Gastroesophageal sphincter (tissue), 3 donors: ENCODE data around the gene CYP4F2.
"Not testable (repeated sequence)": the region's sequence is repeated elsewhere in the genome, so short reads cannot be mapped to it uniquely, and the experiment has no call there.

Experiments
- CTCF ChIP-seq, 4 experiments: fragments of 200-600 bp in 2 of 4; fragments of 450-650 bp in 2 of 4; sonication (generic) in 1 of 4; IDR thresholded peaks; one replicate each; pipeline ENCODE4 v1.5.1; 2017 to 2019; ENCODE audit warnings: antibody characterized with exemption in 4 of 4, mild to moderate bottlenecking in 2 of 4, moderate library complexity in 2 of 4
- POLR2A ChIP-seq, 2 donors: fragments of 450-650 bp; IDR thresholded peaks; one replicate each; pipeline ENCODE4 v1.6.1; 2017; ENCODE audit warnings: antibody characterized with exemption in 2 of 2, mild to moderate bottlenecking in 2 of 2, moderate library complexity in 1 of 2

DNA sequence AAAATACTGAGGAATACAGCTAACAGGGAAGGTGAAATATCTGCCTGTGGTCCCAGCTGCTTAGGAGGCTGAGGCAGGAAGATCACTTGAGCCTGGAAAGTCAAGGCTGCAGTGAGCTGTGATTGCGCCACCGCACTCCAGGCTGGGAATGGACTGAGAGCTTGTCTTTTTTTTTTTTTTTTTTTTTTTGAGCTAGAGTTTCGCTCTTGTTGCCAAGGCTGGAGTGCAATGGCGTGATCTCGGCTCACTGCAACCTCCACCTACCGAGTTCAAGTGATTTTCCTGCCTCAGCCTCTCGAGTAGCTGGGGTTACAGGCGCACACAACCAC is 54.0 kb downstream of the CYP4F2 start:
- TF ChIP-seq CTCF, POLR2A (IDR thresholded peaks at IDR 0.05): not testable (repeated sequence)
